ENCODE data around the gene HDAC4.
"Not testable (repeated sequence)": the region's sequence is repeated elsewhere in the genome, so short reads cannot be mapped to it uniquely, and the experiment has no call there.

Gene HDAC4

DNA sequence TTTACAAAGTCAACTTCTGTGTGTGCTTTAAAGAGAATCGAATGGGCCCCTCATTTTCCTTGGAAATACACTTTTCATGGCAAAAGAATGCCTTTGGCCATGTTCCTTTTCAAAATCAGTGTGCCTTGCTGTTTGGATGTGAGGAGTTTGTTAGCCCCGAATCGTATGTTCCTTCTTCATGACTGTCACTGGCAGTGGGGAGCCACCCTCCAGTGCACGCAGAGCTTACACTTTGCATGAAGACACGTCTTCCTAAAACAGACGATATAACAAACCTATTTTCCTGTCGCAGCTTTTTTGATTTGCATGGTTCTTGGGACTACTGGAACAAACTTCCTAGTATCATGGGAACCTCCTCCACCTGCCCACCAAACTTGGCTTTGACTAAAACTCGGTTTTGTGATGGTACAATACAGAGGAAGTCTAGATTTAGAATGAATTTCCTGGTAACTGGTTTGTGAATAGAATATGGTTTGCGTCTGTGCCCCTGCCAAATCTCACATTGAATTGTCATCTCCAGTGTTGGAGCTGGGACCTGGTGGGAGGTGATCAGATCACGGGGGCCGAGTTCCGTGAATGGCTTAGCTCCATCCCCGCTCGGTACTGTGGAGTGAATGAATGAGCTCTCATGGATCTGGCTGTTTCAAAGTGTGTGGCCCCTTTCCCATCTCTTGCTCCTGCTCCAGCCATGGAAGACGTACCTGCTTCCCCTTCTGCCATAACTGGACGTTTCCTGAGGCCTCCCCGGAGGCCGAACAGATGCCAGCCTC, 358.1 kb downstream of the HDAC4 start:
- DNase-seq (ENCODE audit: low read depth): no peak

DNA sequence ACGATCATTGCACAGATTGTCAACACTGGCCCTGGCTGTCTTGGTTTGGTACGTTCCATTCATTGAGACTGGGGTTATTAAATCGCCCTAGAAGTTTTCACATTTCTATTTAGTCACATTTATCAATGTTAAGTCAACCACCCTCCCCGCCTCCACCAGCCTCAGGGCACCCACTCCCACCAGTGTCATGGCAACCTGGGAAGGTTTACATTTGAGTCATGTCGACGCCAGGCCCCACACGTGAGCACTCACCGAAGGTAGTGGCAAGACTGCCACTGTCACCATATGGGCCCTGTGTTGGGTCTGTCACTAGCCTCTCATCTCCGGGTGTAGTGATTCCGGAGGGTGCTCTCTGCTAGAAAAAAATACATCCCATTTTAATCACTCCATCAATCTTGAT, 358.8 kb downstream of the HDAC4 start:
- no peak for DNase-seq (ENCODE audit: low read depth)

DNA sequence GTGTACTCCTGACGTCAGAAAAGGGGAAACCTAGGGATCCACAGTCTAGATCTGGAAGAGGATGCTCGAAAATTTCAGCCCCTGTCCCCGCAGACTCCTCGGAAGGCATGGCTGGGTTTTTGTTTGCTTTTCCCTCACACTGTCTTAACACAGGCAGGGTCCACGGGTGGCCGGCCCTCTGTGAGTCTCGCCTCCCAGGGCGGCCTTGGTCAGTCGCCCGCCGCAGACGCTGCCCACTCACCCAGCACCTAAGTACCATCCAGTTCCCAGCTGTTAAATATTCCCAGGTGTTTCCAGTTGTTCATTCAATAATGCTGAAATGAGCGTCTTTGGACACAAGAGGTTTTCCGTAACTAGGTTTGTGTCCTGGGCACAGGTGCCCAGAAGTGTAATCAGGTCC, 359.8 kb downstream of the HDAC4 start:
- no peak for DNase-seq (ENCODE audit: low read depth)

- no peak for DNase-seq (ENCODE audit: low read depth)
These were observed 360.6 kb downstream of the HDAC4 start for GRCh38 chr2:239040152-239040761.

- no peak for DNase-seq (ENCODE audit: low read depth)
These were observed 361.4 kb downstream of the HDAC4 start for GRCh38 chr2:239039479-239039861.

GRCh38 chr2:239038773-239039478, 361.9 kb downstream of the HDAC4 start:
- no peak for DNase-seq (ENCODE audit: low read depth)

GRCh38 chr2:239038284-239038683, 362.5 kb downstream of the HDAC4 start:
- DNase-seq (ENCODE audit: low read depth): not testable (repeated sequence)

GRCh38 chr2:239037559-239037910, 363.3 kb downstream of the HDAC4 start:
- no peak for DNase-seq (ENCODE audit: low read depth)

DNA sequence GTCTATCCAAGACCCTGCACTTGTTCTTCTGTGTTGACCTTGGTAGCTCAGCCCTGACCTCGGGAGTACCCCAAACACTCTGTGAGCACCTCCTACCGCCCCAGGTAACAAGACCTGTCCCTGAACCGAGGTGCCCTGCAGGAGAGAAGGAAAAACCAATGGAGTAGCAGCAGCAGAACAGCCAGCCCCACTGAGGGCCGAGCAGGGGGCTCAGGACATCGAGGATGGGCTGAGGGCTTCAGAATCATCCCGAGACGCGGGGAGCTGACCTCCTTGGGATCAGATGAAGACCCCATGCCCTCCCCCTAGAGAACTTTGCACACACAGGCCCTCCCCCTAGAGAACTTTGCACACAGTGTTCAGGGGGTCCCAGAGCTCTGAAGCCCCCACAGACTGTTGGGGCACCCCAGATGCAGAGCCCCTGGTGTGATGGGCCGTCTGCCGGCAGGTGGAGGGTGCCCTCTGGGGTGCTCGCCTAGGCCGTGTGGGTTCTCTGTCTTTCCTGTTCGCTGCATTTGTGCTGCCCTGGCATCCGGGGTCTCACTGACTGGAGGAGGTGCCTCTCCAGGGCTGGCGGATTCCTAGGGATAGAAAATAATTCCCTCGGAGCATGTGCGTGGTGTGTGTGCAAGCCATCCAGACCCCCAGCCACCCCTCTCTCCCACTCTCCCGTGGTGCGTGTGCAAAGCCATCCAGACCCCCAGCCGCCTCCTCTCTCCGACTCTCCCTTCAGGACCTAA, 363.8 kb downstream of the HDAC4 start:
- no peak for DNase-seq (ENCODE audit: low read depth)

- no peak for DNase-seq (ENCODE audit: low read depth)
These were observed 364.7 kb downstream of the HDAC4 start for GRCh38 chr2:239035997-239036731.

- peak; percentile 46 for DNase-seq (ENCODE audit: low read depth)
These were observed 365.4 kb downstream of the HDAC4 start for GRCh38 chr2:239035361-239035814.

DNA sequence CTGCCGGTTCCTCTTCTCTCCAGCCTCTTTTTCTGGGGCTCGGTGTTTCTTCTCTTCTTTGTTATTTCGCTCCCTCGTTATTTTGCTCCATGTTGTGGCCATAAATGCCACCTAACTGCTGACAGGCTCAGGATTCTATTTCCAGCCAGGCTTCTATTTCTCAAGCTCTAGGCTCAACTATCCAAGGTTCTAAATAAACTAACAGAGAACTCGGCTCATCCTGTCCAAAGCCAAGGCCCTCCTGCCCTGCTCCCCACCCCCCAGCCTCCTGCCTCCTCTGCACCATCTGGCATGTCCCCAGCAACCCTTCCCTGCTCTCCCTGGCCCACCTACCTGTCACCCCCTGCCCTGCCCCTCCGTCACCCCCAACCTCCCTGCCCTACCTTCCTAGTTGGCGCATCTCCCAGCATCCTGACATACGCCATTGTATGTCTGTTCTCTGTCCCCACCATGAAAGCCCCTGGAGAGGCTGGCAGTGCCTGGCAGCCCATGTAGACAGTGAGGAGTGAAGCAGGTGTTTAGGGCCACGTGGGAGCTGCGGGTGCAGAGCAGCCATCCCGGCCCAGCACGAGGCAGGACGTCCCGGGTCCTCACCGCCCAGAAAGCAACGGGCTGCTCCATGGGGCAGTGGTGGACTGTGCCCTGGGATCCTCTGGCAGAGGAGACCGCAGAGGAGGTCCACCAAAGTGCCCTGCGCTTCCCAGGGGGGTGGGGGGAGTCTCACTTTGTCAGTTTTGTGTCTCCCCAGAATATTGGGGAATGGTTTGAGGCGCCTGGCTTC, 366.1 kb downstream of the HDAC4 start:
- DNase-seq (ENCODE audit: low read depth): no peak

DNA sequence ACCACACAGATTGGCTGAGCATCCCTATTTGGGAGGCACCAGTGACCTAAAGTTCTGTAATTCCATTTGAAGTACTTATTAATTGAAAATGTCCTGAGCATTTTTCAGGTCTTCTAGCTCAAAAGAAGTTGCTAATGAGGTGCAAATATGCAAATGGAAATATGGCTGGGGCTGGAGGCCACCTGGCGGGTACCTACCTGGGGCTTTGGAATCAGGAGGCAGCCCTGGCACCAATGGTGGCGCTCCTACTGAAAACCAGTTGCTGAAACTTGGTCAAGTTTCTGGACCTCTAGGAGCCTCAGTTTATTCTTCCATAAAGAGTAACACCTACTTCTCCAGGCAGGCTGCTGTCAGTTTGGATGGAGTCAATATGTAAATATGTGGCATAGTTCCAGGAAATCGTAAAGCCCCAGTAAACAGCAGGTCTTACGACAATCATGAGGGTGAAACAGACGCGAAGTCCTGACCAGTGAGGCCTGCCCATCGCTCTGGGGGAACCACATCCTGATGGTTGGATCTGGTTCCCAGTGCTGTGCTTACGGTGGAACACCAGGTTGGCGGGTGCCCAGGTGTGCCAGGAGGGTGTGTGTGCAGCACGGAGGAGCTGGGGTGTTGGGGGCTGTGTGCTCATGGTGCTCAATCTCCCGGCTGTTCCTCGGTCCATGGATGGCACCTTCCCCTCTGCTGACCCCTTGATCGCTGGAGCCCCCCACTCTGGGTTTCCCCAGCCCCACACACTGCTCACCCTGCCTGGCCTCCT, 366.8 kb downstream of the HDAC4 start:
- DNase-seq (ENCODE audit: low read depth): no peak

- DNase-seq (ENCODE audit: low read depth): no peak
These were observed 370.9 kb downstream of the HDAC4 start for GRCh38 chr2:239029958-239030357.

GRCh38 chr2:239028253-239028619, 372.6 kb downstream of the HDAC4 start:
- DNase-seq (ENCODE audit: low read depth): no peak

GRCh38 chr2:239027391-239028252, 373.2 kb downstream of the HDAC4 start:
- no peak for DNase-seq (ENCODE audit: low read depth)

- no peak for DNase-seq (ENCODE audit: low read depth)
These were observed 374.0 kb downstream of the HDAC4 start for GRCh38 chr2:239026711-239027361.

DNA sequence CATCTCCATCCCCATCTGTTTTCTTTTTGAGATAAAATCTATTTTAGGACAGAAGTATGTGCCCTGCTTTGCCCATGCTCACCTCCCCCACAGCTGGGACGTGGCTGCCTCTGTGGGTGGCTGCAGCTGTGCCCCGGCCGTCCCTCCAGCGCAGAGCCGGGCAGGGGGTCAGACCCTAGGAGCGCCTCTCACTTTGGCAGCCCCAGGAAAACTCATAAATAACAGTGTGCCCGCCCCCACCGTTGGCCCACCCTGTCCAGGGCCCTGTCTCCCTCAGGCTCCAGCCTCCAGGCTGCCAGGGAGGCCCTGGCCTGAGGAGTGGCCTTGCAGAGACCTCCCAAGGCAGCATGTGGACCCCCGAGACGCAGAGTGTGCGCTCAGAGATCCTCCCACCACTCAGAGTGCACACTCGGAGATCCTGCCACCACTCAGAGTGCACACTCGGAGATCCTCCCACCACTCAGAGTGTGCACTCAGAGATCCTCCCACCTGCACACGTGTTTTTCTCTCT, 374.8 kb downstream of the HDAC4 start:
- no peak for DNase-seq (ENCODE audit: low read depth)
